ENCODE results near the gene G6PC2.
A peak's percentile ranks its signal among the peaks of the same experiment; 100 is the strongest.
"Not testable (repeated sequence)": the region's sequence is repeated elsewhere in the genome, so short reads cannot be mapped to it uniquely, and the experiment has no call there.

Gene G6PC2

DNA sequence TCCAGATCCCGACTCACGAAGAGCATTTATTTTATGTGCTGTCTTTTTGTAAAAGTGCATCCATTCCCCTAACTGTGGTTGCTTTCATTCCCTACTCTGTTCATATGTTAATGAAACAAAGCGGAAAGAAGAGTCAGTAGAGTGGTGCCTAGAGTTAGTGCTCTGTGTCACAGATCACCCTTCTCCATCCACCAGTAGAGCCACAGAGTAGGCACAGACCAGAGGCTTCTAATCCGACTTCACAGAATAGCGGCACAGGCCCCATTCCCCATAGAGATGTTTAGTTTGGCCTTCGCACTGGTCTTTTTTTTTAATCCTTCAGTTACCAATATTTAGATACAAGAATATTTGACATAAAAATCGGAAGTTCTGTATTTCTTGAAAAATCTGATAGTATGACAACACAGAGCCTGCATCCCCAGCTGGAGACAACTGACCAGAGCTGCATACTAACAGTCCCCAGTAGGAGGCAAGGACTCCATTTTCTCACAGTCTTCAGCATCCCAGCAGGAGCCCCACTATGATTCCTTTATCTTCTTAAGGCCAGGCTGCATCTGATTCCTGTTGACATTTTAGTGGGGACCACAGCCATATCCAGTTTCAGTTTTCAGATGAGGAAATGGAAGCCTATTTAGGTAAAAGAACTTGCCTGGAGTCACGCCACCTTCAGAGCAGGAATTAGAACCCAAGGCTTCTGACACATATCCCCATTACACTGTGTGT, 7.0 kb downstream of the G6PC2 start:
- no peak for DNase-seq

DNA sequence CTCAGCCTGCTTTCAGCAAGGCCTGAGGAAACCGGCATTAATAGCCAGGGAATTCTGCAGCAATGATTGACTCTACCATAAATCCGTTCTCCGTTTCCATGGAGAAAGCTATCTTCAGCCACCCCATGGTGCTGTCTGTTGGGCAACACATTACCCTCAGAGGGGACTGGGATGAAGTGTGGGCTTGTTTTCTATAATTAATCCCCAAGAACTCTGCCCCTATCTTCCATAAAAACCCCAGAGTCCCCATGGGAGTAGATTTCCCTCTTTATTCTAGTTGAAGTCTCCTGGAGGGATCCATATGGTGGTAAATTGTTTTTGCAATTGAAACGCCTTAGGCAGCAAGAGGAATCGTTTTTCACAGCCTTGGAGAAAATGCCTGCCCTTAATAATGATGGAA, 9.2 kb downstream of the G6PC2 start:
- DNase-seq, result no peak

DNA sequence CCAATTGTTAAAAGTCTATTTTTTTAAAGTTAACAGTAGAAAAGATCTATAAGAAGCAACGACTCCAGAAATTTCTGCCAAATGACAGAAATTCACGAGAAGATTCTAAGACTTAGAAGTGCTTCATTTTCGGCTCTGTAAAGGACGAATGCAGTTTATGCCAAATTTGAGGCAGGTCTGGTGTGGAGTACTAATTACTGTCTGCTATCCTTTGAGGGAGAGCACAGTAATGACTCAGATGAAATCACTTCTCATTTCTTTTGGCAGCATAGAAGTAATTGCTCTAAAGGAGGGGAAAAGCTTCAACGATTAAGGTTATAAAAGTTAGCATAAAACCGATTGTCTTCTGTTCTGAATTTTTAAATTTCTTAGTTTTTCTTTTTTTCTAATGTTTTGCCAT, 11.4 kb downstream of the G6PC2 start:
- DNase-seq, result no peak

DNA sequence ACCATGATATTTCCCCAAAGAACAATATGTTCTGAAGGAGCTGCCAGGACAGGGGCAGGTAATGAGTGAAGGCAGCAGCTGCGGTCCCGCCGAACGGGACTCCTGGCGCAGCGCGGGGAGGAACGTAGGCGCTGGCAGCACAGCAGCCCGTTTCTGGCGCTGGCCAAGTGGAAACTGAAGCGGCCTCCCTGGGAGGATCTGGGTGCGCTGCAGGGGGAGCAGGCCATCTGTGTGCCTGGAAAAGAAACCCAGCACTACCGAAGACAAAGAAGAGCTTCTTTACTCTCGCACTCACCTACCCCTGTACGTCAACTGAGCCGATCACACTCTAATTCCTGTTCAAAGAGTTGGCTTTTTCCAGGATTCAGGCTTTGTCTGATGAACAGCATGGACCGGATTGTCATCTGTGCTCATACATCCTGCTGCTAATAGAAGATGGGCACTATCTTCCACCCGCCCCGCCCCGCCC, 11.8 kb downstream of the G6PC2 start:
- DNase-seq, result peak; percentile 28

DNA sequence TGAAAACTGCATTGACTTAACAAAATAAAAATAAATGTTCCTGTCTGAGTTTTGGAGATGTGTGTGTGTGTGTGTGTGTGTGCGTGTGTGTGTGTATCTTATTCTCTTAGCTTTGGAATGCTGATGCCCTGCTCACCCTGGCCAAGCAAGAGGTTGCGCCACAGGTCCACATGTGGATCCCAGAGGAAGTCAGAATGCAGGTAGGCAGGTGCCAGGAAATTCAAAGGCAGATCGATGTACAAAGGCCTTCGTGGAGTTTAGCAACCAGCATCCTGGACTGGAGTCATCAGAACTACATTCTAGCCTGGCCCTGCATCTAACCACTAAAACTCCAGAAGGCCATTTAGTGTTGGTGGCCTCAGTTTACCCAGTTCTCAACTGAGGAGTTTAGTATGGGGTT, 12.4 kb downstream of the G6PC2 start:
- no peak for DNase-seq

DNA sequence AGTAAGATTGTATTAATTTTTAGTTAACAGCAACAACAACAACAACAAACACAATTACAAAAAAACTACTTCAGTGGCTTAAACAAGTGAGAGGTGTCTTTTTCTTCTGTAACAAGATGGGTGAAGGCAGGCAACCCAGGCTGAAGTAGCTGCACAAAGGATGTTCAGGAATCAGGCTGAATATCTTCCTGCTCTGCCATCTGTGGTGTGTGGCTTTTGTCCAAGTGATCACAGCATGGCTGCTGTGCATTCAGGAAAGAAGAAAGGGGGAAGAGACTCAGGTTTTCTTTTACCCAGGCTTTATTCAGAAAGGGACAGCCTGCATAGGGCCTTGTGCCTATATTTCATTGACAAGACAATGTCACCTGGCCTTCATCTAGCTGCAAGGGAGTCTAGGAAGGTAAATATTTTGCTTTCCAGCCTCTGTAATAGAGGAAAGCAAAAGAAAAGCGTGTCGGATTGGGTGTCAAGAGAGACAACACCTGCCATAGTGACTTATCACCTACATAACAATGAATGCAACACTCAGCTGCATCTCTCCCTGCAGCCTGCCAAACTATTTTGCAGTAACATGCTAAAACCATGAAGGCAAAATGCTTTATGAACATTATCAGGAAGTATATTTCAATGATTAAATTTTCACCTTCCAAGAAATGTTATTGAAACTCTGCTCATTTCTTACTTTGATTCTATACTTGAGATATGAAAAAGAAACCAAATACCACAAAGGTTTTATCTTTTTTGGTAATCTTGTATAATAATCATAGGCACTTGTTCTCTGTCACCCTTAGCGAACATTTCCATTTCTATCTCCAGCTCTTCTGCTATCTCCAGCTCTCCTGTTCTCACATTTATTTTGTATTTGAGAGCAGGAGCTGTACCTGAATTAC, 14.6 kb downstream of the G6PC2 start:
- DNase-seq, result no peak

DNA sequence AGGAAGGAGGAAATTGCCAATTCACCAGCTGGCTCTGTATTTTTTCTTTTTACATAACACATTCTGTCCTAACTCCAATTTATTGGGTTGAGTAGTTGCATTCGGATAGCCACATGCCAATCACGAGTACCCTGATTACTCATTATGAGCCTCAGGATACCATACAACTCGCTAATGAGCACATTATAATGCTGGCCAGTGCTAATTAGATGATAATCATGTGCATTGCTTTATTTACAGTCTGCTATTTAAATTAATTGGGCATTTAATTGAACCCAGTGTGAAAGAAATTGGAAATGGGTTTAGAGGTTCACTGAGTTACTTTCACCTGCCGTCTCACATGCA, 15.2 kb downstream of the G6PC2 start:
- no peak for DNase-seq

DNA sequence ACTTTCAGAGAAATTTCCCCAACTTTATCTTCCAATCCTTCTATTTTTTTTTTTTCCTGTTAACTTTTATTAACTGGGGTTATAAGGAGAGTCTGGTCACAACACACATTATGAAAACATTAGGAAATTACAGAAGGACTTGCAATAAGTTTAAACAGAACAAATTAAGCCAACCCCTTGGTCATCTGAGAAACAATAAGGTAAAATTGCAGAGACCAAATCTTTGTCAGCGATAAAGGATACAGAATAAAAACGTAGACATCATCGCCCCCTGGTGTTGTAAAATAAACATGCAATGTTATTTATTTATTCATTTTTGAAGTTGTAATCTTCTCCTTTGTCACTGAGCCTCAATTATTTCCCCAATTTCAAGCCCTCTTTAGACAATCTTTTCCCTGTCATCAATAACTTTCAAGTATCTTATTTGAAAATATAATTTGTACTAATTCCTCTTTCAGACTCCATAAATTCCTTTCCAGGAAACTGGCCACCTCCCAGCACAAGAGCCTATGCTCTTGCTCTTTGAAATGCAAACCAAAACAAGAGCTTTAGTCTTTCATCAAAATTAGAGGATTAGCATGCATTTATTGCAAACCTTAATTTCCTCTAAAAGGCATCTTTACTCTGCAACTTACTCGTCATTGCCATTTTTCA, 19.5 kb downstream of the G6PC2 start:
- peak; percentile 53 for DNase-seq

DNA sequence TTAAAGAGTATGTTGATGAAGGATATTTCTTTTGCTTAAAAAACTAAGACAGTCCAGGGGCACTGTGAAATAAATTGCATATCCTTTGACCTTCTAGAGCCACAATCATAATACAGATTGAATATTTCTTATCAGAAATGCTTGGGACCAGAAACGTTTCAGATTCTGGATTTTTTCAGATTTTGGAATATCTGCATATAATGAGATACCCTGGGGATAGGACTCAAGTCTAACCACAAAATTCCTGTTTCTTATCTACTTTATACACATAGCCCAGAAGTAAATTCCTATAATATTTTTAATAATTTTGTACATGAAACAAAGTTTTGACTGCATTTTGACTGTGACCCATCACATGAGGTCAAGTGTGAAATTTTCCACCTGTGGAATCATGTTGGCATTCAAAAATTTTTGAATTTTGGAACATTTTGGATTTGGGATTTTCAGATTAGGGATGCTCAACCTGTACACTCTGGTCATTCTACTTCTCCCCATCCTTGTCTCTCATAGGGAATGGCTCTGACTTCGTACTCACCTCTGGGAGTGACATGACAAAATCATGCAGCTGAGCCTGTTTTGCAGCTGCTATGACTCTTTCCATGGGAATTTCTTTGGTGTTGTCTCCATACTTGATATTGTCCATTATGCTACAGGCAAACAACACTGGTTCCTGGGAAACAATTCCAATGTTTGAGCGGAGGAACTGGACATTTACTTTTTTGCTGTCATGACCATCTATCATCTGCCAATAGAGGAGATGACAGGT, 25.7 kb downstream of the G6PC2 start:
- DNase-seq, result no peak

DNA sequence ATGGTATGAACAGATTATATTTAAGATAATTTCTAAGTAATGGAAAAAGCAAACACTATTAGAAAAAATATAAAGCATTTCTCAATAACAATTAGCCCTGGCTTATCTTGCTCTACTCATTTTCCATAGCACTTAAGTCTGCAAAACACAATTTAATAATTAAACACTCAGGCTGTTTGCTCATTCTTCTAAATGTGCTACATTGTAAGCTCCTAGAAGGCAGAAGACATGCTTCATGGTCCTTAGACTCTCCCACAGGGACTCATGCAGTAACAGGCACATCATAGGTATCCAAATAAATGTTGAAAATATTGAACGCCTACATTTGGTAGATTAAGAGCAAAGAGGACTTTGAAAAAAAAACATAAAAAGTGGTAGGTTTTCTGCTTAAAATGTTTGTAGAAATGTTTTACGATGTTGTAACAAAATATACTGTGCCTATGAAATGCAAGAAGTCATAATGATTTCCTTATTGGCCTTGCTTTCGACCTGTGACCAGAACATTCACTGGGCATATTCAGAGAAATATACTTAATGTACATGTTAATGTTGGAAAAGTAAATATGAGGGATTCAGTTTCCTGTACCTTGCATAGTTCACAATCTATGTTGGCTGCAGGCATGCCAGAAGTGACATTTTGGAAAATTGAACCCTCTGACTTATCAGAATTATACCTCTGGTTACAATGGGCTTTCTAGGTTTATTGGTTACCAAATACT, 27.2 kb downstream of the G6PC2 start:
- DNase-seq, result no peak

DNA sequence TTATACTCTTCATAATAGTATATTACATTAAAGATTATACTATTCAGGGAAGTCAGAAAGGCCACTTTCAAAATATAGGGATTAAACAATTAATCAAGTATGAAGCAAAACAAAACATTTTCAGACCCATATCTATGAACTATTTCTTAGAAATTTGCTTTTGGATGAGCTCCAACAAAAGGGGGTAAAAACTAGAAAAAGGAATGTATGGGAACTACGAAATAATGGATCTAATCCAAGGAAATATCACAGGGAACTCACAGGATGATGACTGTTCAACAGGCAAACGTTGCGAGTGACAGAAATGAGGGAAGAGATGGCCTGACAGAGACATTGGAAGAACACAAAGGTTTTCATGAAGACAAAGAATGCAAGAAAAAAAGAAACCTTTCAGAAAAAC, 27.9 kb downstream of the G6PC2 start:
- no peak for DNase-seq

DNA sequence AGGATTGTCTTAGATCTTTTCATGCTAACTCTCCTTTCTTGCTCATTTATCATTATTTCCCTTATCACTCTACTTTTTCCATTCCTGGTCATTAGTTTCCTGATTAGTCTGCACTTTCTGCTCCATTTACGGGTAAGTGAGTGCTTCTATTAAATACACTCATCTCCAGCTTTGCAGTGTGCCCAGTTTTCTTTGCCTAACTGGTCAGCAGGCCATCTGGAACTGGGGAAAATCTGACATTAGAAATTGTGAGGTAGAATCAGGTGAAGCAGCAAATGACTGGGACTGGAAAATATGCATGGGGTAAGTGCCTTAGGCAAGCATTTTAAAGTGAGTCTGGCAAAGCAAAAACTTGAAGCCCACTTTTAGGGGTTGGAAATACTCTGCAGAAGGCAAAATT, 29.2 kb downstream of the G6PC2 start:
- no peak for DNase-seq

DNA sequence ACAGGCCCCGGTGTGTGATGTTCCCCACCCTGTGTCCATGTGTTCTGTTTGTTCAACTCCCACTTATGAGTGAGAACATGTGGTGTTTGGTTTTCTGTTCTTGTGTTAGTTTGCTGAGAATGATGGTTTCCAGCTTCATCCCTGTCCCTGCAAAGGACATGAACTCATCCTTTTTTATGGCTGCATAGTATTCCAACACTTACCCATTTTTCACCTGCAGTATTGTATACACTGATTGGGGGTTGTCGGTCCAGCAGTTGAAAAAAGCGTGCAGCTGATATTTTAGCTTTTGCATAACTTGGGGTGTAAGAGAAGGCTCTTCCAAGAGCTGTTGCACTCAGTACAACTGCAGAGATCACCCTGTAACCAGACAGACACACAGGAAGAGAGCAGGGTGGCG, 31.1 kb downstream of the G6PC2 start:
- DNase-seq, result not testable (repeated sequence)

DNA sequence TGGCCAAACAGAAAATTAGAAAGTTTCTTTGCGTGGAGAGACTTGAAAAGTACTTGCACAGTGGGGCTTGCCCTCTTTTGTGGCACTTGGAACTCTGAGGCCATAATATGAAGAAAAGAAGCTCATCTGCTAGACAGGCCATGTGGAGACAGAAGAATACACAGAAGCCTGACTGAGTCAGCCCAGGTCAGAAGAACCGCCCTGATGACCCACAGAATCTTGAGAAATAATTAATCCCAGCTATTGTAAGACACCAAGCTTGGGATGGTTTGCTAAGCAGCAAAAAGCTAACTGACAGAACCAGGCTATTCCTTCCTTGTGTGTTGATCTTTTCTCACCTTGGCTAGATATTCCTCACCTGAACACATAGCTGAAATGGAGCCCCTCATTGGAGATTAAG, 33.7 kb downstream of the G6PC2 start:
- no peak for DNase-seq

DNA sequence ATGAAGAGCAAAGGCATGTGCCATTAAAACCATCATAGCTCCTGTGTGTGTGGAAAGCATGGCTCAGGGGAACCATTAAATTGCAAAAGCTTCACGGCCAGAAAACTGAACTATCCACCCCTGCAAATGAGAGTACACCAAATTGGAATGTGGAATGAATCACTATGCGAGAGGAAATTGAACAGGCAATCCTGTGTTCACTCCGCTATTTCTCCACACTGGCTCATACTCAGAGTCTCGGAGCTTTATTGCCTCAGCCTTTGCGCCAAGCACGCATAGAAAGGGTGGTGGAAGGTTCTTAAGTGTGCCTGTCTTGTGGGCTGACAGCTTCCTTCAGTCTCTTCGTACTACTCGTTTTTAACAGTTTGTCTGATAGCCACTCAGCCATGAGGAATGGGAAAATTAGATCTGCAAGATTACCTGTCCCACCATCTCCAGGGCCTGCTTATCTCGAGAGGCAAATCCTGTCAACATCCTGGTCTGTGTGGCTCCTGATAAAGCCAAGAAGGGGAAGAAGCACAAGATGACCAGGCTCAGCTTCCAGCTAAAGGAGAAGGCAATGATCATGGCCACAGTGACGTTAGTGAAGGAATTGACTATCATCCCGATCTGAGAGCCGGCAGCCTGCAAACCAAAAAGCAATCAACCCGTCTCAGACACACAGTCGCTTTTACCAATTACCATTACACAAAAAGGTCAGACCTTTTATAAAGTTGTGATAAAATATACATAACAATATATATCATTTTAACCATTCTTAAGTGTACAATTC, 34.9 kb downstream of the G6PC2 start:
- no peak for DNase-seq

DNA sequence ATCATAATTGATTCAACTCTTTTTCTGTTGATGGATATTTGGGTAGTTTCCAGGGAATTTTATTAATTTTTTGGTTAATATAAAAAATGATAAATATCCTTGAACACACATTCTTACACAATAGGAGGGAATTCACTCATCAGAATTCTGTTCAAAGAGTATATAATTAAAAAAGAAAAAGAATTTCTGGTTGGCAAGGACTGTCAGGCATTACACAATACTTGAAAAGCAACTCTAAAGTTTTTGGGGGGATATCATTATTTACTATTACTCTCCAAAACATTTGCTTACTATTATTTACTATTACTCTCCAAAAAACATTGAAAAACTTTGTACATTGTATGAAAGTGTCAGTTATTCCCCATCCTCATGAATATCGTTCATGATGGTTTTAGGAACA, 38.0 kb downstream of the G6PC2 start:
- no peak for DNase-seq

DNA sequence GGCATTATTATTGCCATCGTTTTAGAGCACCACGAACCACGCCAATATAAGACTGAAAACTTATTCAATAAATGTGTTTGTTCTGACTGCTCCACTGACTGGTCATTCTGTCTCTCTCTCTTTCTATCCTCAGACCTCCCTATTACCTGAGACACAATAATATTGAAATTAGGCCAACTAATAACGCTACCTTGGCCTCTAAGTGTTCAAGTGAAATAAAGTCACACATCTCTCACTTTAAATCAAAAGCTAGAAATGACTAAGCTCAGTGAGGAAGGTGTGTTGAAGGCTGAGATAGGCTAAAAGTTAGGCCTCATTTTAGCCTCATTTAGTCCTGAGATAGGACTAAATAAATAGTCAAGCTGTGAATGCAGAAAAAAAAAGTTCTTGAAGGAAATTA, 38.8 kb downstream of the G6PC2 start:
- no peak for DNase-seq

DNA sequence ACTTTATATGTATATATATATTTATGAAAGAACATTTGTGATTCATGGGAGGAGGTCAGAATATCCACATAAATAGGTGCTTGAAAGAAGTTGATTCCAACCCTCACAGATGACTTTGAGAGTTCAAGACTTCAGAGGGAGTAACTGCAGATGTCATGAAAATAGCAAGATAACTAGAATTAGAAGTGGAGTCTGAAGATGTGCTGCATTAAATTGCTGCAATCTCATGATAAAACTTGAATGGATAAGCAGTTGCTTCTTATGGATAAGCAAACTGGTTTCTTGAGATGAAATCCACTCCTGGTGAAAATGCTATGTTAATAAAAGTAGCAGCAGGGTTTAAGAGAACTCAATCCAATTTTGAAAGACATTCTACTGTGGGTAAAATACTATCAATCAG, 40.2 kb downstream of the G6PC2 start:
- no peak for DNase-seq

DNA sequence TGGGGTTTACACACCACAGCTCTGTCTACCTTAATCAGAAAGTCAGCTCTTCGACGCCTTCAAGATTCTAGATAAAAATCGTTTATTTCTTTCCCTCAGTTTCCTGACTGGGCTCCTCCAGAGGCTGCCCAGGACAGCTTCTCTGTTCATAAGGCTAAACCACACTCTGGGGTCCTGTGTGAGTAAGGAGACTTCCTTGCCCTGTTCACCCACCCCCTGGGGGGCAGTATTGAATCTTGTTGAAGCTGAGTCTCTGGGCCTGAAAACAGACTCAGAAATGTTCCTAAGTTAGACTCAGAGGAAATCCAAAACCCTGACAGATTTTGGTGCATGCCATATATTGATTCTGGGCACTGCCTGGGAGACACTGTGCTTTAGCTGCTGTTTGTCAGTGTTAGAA, 43.0 kb downstream of the G6PC2 start:
- no peak for DNase-seq

DNA sequence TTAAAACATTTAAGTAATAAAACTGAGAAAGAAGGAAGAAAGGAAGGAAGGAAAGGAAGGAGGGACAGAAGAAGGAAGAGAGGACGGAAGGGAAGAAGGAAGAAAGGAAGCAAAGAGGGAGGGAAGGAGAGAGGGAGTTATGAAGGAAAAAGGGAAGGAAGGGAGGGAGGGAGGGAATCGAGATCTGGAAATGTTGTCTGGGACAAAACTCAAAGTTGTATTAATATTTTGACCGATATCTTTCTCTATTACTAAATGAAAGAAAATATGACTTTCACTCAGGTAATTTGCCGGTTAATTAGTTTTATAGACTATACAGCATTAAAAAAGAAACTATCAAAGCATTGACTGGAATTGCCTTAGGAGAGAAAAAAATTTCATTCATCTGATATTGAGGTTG, 44.4 kb downstream of the G6PC2 start:
- DNase-seq, result no peak

DNA sequence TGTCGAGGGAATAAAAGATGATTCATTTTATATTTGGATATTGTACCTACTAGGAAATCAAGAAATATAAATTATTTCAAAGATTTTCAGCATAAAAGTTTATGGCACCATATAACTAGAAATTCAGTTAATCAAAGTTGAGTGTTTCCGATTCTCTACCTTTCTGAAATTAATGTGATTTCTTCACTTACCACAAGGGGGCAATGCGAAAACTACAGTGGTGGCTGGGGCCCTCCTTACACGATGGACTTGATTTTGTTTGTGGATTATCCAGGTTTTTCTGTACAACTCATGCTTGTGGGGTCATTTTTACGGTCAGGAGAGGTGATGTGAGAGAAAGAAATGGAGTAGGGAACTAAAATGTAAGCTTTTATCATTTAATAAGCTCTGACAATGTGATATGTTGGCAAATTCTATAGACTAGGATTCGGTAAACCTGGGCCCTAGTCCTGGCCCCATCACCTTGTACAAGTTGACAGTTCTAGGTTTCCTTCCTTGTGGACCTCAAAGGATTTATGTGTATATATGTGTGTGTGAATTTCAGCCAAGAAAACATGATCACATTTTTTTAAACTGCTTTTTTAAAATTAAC, 47.6 kb downstream of the G6PC2 start:
- DNase-seq, result no peak
